H1 (cell line): ENCODE data around the gene KLHL1. TPM values are rescaled to one million over a fixed set of nuclear protein-coding genes. Genes with fewer than 3 reads are reported as not detected.

Experiments used
- CREB1 ChIP-seq: IDR thresholded peaks from 2 replicates; pipeline ENCODE4 v1.6.1; 2012; ENCODE audit warnings: inconsistent platforms
- EGR1 ChIP-seq: IDR thresholded peaks from 2 replicates; pipeline ENCODE4 v1.6.1; 2011; ENCODE audit warnings: low read depth, low read length, borderline replicate concordance
- HDAC2 ChIP-seq, 2 experiments: fragments of 300-600 bp in 1 of 2; sonication (generic) in 1 of 2; IDR thresholded peaks; 2 replicates each; pipeline ENCODE4 v1.6.1; 2011 to 2012; ENCODE audit warnings: low read depth in 2 of 2, low read length in 2 of 2, mild to moderate bottlenecking in 2 of 2, moderate library complexity in 2 of 2, borderline replicate concordance in 1 of 2, inconsistent platforms in 1 of 2
- RBBP5 ChIP-seq: IDR thresholded peaks from 2 replicates; pipeline ENCODE4 v1.7.1; 2012; ENCODE audit warnings: low read depth, mild to moderate bottlenecking, inconsistent platforms, low read length, moderate library complexity, borderline replicate concordance
- SAP30 ChIP-seq: fragments of 300-600 bp; sonication (generic); IDR thresholded peaks from 2 replicates; pipeline ENCODE4 v1.7.1; 2012; ENCODE audit warnings: low read length, moderate library complexity, mild to moderate bottlenecking, inconsistent platforms; ENCODE audit not compliant: insufficient read depth, insufficient replicate concordance
- TBP ChIP-seq: IDR thresholded peaks from 2 replicates; pipeline ENCODE4 v1.6.1; 2011; ENCODE audit warnings: low read depth, low read length, improper control_type of control experiment
- polyA plus RNA-seq, 7 experiments: library from polyadenylated mRNA; depleted of rRNA in 3 of 7; stranded (reverse) in 5 of 7; unstranded in 2 of 7; fragments of >200 nt in 5 of 7; fragments of 200-250 nt in 2 of 7; gene quantifications; 1 replicate in 5 of 7; 2 replicates in 1 of 7; 4 replicates in 1 of 7; pipeline versions ENCODE4 v1.2.1 to v1.2.3, GENCODE V29; 2011 to 2013; ENCODE audit warnings: missing spikeins in 2 of 7, mixed read lengths in 2 of 7
- total RNA-seq: library from RNA; stranded (reverse); fragmentation: NEBNext Ultra II Directional; extraction: Animal tissue kit (Norgen Biotek cat#: 25700); gene quantifications from 2 replicates; pipeline ENCODE4 v1.2.1, GENCODE V29; 2021
- TF ChIP-seq, protein P1 (sequence below): IDR thresholded peaks from 2 replicates; pipeline ENCODE4 v1.6.1; 2011; ENCODE audit warnings: low read length, improper control_type of control experiment

The KLHL1 gene
- total and polyA plus RNA-seq, 2 of the 8 experiments (the other 6 are each of a cell fraction or from before 2014, with no cell fraction given) = not detected

GRCh38 chr13:70087247-70087646 is 21.0 kb downstream of the KLHL1 start (continued):
- no peak for TF ChIP-seq HDAC2 (IDR thresholded peaks at IDR 0.05; ENCODE audit: borderline replicate concordance in 1 of 2, low read depth in 2 of 2, low read length in 2 of 2)
- TF ChIP-seq RBBP5 = no peak
- TF ChIP-seq CREB1 = no peak
- TF ChIP-seq TBP = no peak
- no peak for TF ChIP-seq SAP30
- TF ChIP-seq EGR1 = no peak
- TF ChIP-seq, protein P1, sequence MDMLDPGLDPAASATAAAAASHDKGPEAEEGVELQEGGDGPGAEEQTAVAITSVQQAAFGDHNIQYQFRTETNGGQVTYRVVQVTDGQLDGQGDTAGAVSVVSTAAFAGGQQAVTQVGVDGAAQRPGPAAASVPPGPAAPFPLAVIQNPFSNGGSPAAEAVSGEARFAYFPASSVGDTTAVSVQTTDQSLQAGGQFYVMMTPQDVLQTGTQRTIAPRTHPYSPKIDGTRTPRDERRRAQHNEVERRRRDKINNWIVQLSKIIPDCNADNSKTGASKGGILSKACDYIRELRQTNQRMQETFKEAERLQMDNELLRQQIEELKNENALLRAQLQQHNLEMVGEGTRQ = no peak
